SU-DHL-6 (cell line): ENCODE data around the gene OTUB2.

ENCODE experiments used
- CTCF ChIP-seq: fragments of 200-600 bp; sonication (generic); IDR thresholded peaks from one replicate; pipeline ENCODE4 v1.5.1; 2017; ENCODE audit warnings: antibody characterized with exemption, mild to moderate bottlenecking, low read length, moderate library complexity; ENCODE audit not compliant: insufficient read depth, poor library complexity, severe bottlenecking
- EZH2phosphoT487 ChIP-seq: fragments of 200-600 bp; sonication (generic), shearing (Covaris generic); conservative IDR thresholded peaks from 2 replicates; pipeline ENCODE4 v1.6.1; 2018; ENCODE audit warnings: mild to moderate bottlenecking, antibody characterized with exemption, low read length, moderate library complexity, mixed read lengths

- TF ChIP-seq CTCF: no peak
- TF ChIP-seq EZH2phosphoT487: no peak
These were observed 2.3 kb downstream of the OTUB2 start for GRCh38 chr14:94028450-94028826.
